Activated CD4-positive, alpha-beta T cell treated with anti-CD3 and anti-CD28 coated beads, Interleukin-10, Interleukin-2, amounts not matched to agents 100 ng/mL and 50 ng/mL, durations not matched to agents 16 hours and 8 hours (primary cell): Measurements from ENCODE around the gene RAB20.

ENCODE experiments used
- DNase-seq: peaks from one replicate; pipeline ENCODE4 v3.0.0-alpha.2; 2020

Gene RAB20

GRCh38 chr13:110486061-110486715, 75.3 kb downstream of the RAB20 start:
- DNase-seq = no peak

DNA sequence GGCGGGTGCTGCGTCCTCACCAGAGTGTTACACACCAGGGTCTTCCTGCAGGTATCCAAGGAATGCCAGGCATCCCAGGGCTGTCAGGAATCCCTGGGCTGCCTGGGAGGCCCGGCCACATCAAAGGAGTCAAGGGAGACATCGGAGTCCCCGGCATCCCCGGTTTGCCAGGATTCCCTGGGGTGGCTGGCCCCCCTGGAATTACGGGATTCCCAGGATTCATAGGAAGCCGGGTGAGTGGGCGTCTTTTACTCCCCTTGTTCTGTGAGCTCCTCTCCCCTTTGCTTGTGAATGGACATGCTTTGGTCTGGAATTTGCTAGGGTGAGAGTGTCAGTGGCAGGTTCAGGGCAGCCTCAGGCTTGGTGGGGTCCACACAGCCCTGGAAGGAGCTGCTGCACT, 75.9 kb downstream of the RAB20 start:
- no peak for DNase-seq

DNA sequence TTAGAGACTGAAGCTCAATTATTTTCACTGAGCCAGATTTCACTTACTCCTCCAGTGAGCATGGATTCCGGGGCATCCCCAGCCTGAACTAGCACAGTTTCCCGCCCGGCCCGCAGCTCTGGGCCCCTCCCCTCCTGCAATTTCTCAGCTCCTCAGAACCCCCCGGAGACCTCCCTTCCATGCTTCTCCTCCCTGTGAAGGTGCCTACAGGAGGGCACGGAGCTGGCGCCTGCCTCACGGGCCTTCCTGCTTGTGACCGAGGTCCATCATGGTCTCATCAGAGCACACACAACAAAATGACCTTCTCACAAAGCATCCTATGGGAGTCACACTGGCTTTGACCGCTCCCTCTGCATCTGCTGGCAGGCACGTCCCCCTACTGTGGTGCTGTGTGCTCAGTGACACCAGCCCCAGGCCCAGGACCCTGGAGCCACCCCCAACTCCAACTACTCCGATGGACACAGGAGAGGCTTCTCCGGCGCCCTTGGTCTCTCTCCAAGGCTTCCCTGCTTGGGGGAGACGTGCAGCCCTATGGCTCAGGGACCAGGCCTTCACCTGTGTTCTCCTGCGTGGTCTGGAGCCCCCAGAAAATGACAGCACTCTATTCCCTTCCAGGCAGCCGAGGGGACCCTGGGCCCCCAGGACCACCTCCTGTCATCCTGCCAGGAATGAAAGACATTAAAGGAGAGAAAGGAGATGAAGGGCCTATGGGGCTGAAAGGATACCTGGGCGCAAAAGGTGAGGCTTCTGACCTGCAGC, 77.1 kb downstream of the RAB20 start:
- no peak for DNase-seq

- no peak for DNase-seq
Measured at GRCh38 chr13:110483386-110483968, 78.0 kb downstream of the RAB20 start.

DNA sequence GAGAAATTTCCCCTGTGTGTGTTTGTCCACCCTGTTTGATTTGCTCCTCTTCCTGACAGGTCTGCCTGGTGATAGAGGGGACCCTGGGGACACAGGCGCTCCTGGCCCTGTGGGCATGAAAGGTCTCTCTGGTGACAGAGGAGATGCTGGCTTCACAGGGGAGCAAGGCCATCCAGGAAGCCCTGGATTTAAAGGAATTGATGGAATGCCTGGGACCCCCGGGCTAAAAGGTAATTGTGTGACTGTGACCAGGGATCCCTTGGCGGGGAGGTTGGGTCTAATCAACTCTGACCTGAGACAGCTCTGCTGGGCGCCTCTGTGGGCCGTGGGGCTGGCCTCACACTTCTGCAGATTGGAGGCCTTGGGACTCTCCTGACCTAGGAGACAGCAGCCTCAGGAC, 81.4 kb downstream of the RAB20 start:
- DNase-seq = no peak

DNA sequence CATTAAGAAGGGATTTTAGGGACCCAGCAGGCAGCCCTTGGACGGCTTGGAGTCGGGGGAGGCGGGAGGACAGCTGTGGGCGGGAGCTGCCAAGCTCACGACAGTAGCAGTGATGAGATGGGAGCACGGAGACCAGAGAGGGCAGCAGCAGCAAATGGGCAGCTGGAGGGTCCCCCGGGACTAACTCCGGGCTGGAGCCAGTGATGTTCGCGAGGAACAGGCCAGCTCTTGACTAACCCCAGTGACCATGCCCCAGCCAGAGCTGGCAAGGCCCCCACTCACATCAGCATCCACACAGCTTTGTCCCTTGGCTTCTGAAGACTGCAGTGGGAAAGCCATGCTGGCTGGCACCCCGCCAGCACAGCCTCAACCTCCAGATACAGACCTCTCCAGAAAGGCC, 81.9 kb downstream of the RAB20 start:
- DNase-seq = no peak

- no peak for DNase-seq
Measured at GRCh38 chr13:110479215-110479545, 82.3 kb downstream of the RAB20 start.

- DNase-seq = no peak
Measured at GRCh38 chr13:110478405-110479214, 82.9 kb downstream of the RAB20 start.

DNA sequence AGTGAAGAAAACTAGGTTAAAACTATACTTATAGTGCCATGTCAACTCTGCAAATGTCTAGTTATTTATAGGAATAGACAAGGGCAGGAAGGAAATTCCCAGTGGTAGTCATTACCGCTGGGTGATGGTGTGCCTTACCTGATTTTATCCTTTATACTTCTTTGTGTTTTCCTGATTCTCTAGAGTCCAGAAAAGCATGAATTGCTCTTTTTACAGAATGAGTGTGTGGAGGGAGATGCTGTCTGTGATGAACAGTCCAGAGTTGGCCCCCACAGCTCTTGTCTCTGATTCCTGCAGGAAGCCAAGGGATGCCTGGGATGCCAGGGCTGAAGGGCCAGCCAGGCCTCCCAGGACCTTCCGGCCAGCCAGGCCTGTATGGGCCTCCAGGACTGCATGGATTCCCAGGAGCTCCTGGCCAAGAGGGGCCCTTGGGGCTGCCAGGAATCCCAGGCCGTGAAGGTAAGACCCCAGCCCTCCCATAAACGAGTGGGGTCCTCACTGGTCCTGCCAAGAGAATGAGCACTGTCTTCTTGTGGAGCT, 83.7 kb downstream of the RAB20 start:
- no peak for DNase-seq

- no peak for DNase-seq
Measured at GRCh38 chr13:110476220-110476617, 85.3 kb downstream of the RAB20 start.

GRCh38 chr13:110475550-110476219, 85.8 kb downstream of the RAB20 start:
- no peak for DNase-seq

DNA sequence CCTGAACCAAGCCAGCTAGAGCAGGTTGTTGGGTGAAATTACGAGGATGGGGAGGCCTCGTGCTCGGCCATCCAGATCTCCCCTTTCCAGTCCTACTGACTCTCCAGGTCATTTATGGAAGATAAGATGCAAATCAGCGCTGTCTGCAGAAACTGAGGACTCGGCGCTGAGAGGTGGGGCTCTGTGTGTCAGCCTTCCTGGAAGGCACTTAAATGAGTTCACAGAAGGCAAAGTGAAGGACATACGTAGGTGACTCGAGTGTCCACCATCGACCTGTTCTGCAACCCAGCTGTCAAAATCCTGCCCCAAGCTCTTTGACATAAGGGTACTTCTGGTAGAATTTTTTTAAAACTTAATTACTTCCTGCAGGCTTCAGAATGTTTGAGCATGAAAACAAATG, 86.4 kb downstream of the RAB20 start:
- DNase-seq = no peak

GRCh38 chr13:110474713-110475112, 86.8 kb downstream of the RAB20 start:
- DNase-seq = no peak
